Activated T-cell treated with anti-CD3 and anti-CD28 coated beads, Interleukin-2, amount 50 U/mL, for 72 hours (primary cell): ENCODE measurements around the gene DNAH8. TPM values are rescaled to one million over a fixed set of nuclear protein-coding genes. Genes with fewer than 3 reads are reported as not detected.

Experiments
- ATAC-seq, 2 donors: fragments of 150-1000 bp; cut with Tn5 transposase; replicated peaks in 1 of 2; 2 replicates each; pipeline ENCODE4 v1.10.0; 2021; ENCODE audit warnings: moderate library complexity in 2 of 2, mild to moderate bottlenecking in 1 of 2
- DNase-seq, 2 donors: peaks; one replicate each; pipeline ENCODE4 v3.0.0; 2021 to 2022; ENCODE audit warnings: mixed read lengths in 1 of 2
- H3K27ac Mint-ChIP-seq: one replicate; pipeline ENCODE4 v1.8.0; 2022; ENCODE audit warnings: mild to moderate bottlenecking, moderate library complexity, mixed read lengths
- H3K27me3 Mint-ChIP-seq: one replicate; pipeline ENCODE4 v1.8.0; 2022; ENCODE audit warnings: low read depth, mixed read lengths
- H3K36me3 Mint-ChIP-seq, 2 donors: one replicate each; pipeline ENCODE4 v1.8.0; 2022; ENCODE audit warnings: mixed read lengths in 2 of 2, mild to moderate bottlenecking in 1 of 2; ENCODE audit not compliant: insufficient read depth in 2 of 2
- H3K4me1 Mint-ChIP-seq: one replicate; pipeline ENCODE4 v1.8.0; 2022; ENCODE audit warnings: low read depth, mixed read lengths
- H3K4me3 Mint-ChIP-seq, 2 donors: one replicate each; pipeline ENCODE4 v1.8.0; 2022; ENCODE audit warnings: mild to moderate bottlenecking in 2 of 2, mixed read lengths in 2 of 2, moderate library complexity in 2 of 2
- H3K9me3 Mint-ChIP-seq, 2 donors: one replicate each; pipeline ENCODE4 v1.8.0; 2022; ENCODE audit warnings: mixed read lengths in 2 of 2
- total RNA-seq, 2 donors: library from RNA; stranded (reverse); gene quantifications; one replicate each; pipeline ENCODE4 v1.2.3, GENCODE V29; 2022

Gene DNAH8
- total RNA-seq, 2 donors from 2014 or later = 0.02 to 0.41 TPM

DNA sequence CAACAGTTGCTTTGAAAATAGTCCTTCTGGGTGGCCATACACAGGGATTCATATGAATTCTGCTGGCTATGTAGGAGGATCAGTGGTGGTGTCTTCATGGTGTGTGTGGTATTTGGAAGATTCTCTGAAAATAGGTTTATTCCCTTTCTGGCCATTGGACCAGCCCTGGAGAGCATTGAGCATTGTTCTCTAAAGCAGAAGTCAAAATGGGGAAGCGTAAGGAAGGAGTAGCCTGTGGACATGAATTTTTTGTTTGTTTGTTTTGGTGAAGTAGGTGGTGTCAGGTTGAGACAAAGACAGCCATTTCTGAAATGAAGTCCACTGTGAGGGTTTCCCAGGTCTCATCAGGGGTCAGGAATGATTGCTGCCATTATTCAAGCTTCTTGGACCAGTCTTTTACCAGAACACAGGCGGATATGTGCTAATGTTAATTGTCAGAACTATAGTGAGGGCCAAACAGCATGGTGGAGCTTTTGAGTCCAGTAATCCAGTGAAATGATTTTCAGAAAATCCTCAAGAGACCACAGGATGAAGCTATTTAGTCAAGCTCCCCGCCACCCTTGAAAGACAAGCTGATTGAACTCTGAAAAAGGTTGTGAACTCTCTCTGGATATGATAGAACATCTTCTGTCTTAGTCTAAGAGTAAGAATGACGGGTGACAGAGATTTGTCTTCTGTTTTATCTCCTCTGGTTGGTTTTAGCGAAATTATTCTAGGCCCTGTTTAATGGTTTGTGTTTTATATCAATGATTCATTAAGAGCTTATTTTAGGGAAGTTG is 60.0 kb downstream of the DNAH8 start:
- Mint-ChIP-seq H3K27ac (peak overlapping the region; percentile 61), H3K4me3 (no peak overlapping the region), H3K9me3 (no peaks in the 10 kb centered on the region), H3K36me3 (no peaks in the 10 kb centered on the region), H3K4me1 (no peaks in the 10 kb centered on the region), H3K27me3 (peaks cover 28% of the 10 kb centered on the region)
- DNase-seq (no peak), ATAC-seq (peak in 1 of 2 donors; percentile 71)

- DNase-seq (no peak), ATAC-seq (peak in 1 of 2 donors; percentile 40)
- no peak overlapping the region for H3K27ac Mint-ChIP-seq
- no peaks in the 10 kb centered on the region for H3K36me3 Mint-ChIP-seq
- no peaks in the 10 kb centered on the region for H3K9me3 Mint-ChIP-seq
- H3K4me1 Mint-ChIP-seq = no peaks in the 10 kb centered on the region
- peaks cover 28% of the 10 kb centered on the region for H3K27me3 Mint-ChIP-seq
- no peak overlapping the region for H3K4me3 Mint-ChIP-seq
These were observed 60.8 kb downstream of the DNAH8 start for GRCh38 chr6:38775870-38776269.

DNA sequence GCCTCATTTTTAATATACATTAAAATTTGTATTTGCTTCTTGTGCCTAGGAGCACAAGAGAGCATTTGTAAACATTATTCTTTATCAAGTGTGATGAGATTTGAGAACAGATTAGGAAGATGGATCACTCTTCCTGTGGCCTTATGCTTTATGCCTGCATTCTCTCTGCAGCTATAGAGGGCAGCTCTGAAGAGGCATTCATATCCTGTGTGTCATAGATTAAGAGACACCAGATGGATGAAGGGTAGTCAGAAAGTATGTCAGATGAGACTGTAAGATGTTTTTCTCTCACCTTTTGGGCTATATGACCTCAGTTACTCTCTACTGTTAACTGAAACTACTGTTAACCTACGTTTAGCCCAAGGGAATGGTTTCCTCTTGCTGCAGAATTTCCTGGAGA is 61.4 kb downstream of the DNAH8 start:
- Mint-ChIP-seq H3K27me3 (peaks cover 28% of the 10 kb centered on the region), H3K27ac (no peak overlapping the region), H3K4me3 (no peak overlapping the region), H3K9me3 (no peaks in the 10 kb centered on the region), H3K36me3 (no peaks in the 10 kb centered on the region), H3K4me1 (no peaks in the 10 kb centered on the region)
- ATAC-seq (peak; percentile 32 to 64), DNase-seq (no peak)

GRCh38 chr6:38779310-38780062 is 64.4 kb downstream of the DNAH8 start:
- Mint-ChIP-seq H3K4me1 (no peaks in the 10 kb centered on the region), H3K9me3 (no peaks in the 10 kb centered on the region), H3K4me3 (no peak overlapping the region), H3K27me3 (peaks cover 17% of the 10 kb centered on the region), H3K27ac (no peak overlapping the region), H3K36me3 (no peaks in the 10 kb centered on the region)
- no peak for DNase-seq
- no peak for ATAC-seq

- DNase-seq (no peak), ATAC-seq (no peak)
- H3K36me3 Mint-ChIP-seq = no peaks in the 10 kb centered on the region
- H3K4me3 Mint-ChIP-seq = no peak overlapping the region
- H3K27me3 Mint-ChIP-seq = peaks cover 11% of the 10 kb centered on the region
- no peaks in the 10 kb centered on the region for H3K4me1 Mint-ChIP-seq
- no peak overlapping the region for H3K27ac Mint-ChIP-seq
- H3K9me3 Mint-ChIP-seq = no peaks in the 10 kb centered on the region
These were observed 67.5 kb downstream of the DNAH8 start for GRCh38 chr6:38782616-38783015.

DNA sequence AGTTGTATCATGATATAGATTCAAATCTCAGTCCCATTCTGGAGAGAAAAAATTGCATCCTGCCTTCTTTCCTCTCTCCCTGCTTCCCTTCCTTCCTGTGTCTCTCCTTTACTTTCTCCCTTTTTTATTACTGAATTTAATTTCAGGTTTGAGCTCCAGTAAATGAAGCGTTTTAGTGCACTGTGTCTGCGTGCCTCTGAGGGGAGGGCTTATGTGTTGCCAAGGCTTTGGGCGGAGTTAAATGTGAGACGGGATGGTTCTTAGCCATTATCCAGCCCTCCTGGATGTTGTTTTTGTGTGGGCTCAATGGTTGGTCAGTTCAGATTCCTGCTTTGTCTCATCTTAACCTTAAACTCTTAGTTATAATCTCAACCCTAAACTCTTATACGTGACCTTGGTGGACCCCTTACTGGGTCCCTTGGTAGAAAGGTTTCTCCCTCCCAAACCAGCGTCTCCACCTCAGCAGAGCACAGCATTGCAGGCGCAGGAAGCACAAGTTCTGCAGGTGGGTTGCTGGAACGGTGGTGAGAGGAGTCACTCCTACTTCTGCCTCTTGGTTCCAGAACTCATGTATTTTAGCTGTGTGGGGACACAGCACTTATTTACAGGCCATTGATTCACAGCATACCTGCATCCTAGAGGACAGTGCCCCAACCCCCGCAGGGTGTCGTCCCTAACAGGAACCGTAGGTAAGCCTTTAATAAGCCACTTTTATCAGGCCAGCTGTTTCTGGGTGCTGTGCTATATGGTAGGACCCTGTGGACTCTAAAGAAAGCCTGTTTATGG is 68.5 kb downstream of the DNAH8 start:
- H3K4me3 Mint-ChIP-seq = no peak overlapping the region
- no peaks in the 10 kb centered on the region for H3K4me1 Mint-ChIP-seq
- H3K9me3 Mint-ChIP-seq = no peaks in the 10 kb centered on the region
- H3K27ac Mint-ChIP-seq = no peak overlapping the region
- H3K27me3 Mint-ChIP-seq = peaks cover 11% of the 10 kb centered on the region
- ATAC-seq (no peak), DNase-seq (no peak)
- no peaks in the 10 kb centered on the region for H3K36me3 Mint-ChIP-seq

GRCh38 chr6:38784506-38785235 is 69.6 kb downstream of the DNAH8 start:
- no peaks in the 10 kb centered on the region for H3K4me1 Mint-ChIP-seq
- peaks cover 1% of the 10 kb centered on the region for H3K27me3 Mint-ChIP-seq

DNA sequence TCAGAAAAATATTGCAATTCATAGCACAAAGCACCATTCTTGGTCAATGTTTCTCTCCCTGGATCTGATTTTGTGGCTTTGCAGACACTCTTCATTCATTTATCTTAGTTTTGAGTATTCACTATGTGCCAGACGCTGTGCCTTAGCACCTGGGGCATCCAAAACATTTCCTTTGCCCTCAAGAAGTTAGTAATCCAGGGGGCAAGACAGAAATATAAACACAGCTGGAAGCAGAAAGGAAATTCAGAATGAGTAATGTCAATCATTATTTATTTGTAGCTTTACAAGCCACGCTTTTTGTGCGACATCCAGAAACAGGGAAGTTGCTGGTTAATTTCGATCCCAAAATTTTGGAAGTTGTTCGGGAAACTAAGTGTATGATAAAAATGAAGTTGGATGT is 71.4 kb downstream of the DNAH8 start:
- H3K4me1 Mint-ChIP-seq = no peaks in the 10 kb centered on the region
- no peak overlapping the region for H3K27ac Mint-ChIP-seq
- no peaks in the 10 kb centered on the region for H3K36me3 Mint-ChIP-seq
- ATAC-seq (no peak), DNase-seq (no peak)
- no peaks in the 10 kb centered on the region for H3K27me3 Mint-ChIP-seq
- no peak overlapping the region for H3K4me3 Mint-ChIP-seq
- no peaks in the 10 kb centered on the region for H3K9me3 Mint-ChIP-seq

More at GRCh38 chr6:38784506-38785235, 69.6 kb downstream of the DNAH8 start:
- Mint-ChIP-seq H3K9me3 (no peaks in the 10 kb centered on the region), H3K27ac (no peak overlapping the region), H3K36me3 (no peaks in the 10 kb centered on the region), H3K4me3 (no peak overlapping the region)
- DNase-seq (no peak), ATAC-seq (peak in 1 of 2 donors; percentile 13)

GRCh38 chr6:38789256-38789655 is 74.1 kb downstream of the DNAH8 start:
- ATAC-seq (no peak), DNase-seq (no peak)
- peaks cover 8% of the 10 kb centered on the region for H3K27me3 Mint-ChIP-seq
- H3K4me3 Mint-ChIP-seq = no peak overlapping the region
- H3K9me3 Mint-ChIP-seq = no peaks in the 10 kb centered on the region
- no peaks in the 10 kb centered on the region for H3K36me3 Mint-ChIP-seq
- H3K27ac Mint-ChIP-seq = no peak overlapping the region
- no peaks in the 10 kb centered on the region for H3K4me1 Mint-ChIP-seq

GRCh38 chr6:38792356-38792755 is 77.2 kb downstream of the DNAH8 start:
- Mint-ChIP-seq H3K27ac (no peak overlapping the region), H3K4me3 (no peak overlapping the region), H3K27me3 (peaks cover 23% of the 10 kb centered on the region), H3K4me1 (no peaks in the 10 kb centered on the region), H3K9me3 (no peaks in the 10 kb centered on the region), H3K36me3 (no peaks in the 10 kb centered on the region)
- no peak for DNase-seq
- no peak for ATAC-seq

GRCh38 chr6:38794682-38795081 is 79.6 kb downstream of the DNAH8 start:
- Mint-ChIP-seq H3K4me3 (no peak overlapping the region), H3K27me3 (peaks cover 47% of the 10 kb centered on the region), H3K27ac (no peak overlapping the region), H3K4me1 (no peaks in the 10 kb centered on the region), H3K9me3 (no peaks in the 10 kb centered on the region), H3K36me3 (no peaks in the 10 kb centered on the region)
- no peak for ATAC-seq
- DNase-seq = no peak

- DNase-seq = no peak
- no peaks in the 10 kb centered on the region for H3K4me1 Mint-ChIP-seq
- no peaks in the 10 kb centered on the region for H3K36me3 Mint-ChIP-seq
- H3K27ac Mint-ChIP-seq = no peak overlapping the region
- ATAC-seq = no peak
- H3K9me3 Mint-ChIP-seq = no peaks in the 10 kb centered on the region
- no peak overlapping the region for H3K4me3 Mint-ChIP-seq
- H3K27me3 Mint-ChIP-seq = peaks cover 60% of the 10 kb centered on the region
These were observed 80.9 kb downstream of the DNAH8 start for GRCh38 chr6:38796006-38796405.
